ENCODE measurements around the gene SND1.

Gene SND1

DNA sequence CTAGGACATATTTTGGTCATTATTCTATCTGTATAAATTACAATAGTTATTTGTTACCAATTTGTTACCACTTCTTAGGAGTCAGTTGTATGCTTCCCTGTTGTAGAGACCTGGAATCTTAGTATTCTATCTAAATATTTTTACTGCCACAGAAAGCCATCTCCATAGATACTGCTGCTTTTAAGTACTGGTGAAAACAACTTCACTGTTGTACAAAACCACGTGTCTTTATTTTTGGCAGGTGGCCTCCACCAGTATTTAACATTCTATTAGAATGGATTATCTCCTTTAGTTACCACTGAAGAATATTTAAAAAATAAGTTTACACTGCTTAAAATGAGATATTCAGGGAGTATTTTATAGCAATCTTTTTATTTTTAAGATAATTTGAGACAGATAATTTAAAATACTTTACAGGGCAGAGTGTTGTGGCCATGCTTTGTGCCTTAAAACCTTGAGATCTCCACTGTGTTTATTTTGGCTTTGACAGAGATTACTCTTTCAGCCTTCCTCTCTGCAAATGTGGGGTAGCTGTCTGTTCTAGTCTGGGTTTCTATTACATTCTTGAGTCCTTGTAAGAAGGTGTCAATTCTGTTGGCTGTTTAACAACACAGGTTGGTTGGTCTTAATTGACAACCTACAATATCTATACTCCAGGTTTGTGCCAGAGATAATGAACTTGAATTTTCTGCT, 193.7 kb downstream of the SND1 start:
- no peaks in the 10 kb centered on the region for H3K9me3 ChIP-seq (ENCODE audit: severe bottlenecking)
- H3K27ac ChIP-seq (ENCODE audit: poor library complexity, severe bottlenecking): no peak overlapping the region
- H3K4me3 ChIP-seq (ENCODE audit: severe bottlenecking): no peak overlapping the region
- DNase-seq (ENCODE audit: low spot score) (no peak), ATAC-seq (ENCODE audit: low read depth) (no peak)
- H3K4me1 ChIP-seq (ENCODE audit: insufficient read depth, poor library complexity, severe bottlenecking): no peaks in the 10 kb centered on the region
- no peaks in the 10 kb centered on the region for H3K27me3 ChIP-seq (ENCODE audit: insufficient read depth, poor library complexity, severe bottlenecking)
- peaks cover 53% of the 10 kb centered on the region for H3K36me3 ChIP-seq (ENCODE audit: low read depth)
- TF ChIP-seq, protein P1, sequence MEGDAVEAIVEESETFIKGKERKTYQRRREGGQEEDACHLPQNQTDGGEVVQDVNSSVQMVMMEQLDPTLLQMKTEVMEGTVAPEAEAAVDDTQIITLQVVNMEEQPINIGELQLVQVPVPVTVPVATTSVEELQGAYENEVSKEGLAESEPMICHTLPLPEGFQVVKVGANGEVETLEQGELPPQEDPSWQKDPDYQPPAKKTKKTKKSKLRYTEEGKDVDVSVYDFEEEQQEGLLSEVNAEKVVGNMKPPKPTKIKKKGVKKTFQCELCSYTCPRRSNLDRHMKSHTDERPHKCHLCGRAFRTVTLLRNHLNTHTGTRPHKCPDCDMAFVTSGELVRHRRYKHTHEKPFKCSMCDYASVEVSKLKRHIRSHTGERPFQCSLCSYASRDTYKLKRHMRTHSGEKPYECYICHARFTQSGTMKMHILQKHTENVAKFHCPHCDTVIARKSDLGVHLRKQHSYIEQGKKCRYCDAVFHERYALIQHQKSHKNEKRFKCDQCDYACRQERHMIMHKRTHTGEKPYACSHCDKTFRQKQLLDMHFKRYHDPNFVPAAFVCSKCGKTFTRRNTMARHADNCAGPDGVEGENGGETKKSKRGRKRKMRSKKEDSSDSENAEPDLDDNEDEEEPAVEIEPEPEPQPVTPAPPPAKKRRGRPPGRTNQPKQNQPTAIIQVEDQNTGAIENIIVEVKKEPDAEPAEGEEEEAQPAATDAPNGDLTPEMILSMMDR (IDR thresholded peaks at IDR 0.05; ENCODE audit: poor library complexity, severe bottlenecking): no peak

DNA sequence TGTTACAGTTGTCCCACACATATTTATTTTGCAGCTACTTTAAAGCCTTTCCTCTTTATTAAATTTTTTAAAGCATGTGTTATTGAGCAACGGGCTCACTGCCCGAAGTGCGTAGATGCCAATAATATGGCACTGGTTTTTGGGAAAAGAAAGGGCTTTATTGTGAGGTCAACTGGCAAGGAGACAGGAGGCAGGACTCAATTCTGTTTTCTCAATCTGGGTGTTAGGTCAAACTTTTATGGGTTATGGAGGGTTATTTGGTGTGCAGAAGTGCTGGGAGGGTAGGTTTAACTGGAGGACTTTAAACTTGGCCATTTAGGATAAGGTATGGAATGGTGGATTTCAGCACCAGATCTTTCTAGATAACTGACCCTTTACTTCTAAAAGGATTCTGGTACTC, 195.6 kb downstream of the SND1 start:
- DNase-seq (ENCODE audit: low spot score) (no peak), ATAC-seq (ENCODE audit: low read depth) (no peak)
- H3K27ac ChIP-seq (ENCODE audit: poor library complexity, severe bottlenecking): no peak overlapping the region
- no peak overlapping the region for H3K4me3 ChIP-seq (ENCODE audit: severe bottlenecking)
- no peaks in the 10 kb centered on the region for H3K9me3 ChIP-seq (ENCODE audit: severe bottlenecking)
- no peaks in the 10 kb centered on the region for H3K27me3 ChIP-seq (ENCODE audit: insufficient read depth, poor library complexity, severe bottlenecking)
- TF ChIP-seq, protein P1 (IDR thresholded peaks at IDR 0.05; ENCODE audit: poor library complexity, severe bottlenecking): no peak
- peaks cover 45% of the 10 kb centered on the region for H3K36me3 ChIP-seq (ENCODE audit: low read depth)
- H3K4me1 ChIP-seq (ENCODE audit: insufficient read depth, poor library complexity, severe bottlenecking): no peaks in the 10 kb centered on the region

DNA sequence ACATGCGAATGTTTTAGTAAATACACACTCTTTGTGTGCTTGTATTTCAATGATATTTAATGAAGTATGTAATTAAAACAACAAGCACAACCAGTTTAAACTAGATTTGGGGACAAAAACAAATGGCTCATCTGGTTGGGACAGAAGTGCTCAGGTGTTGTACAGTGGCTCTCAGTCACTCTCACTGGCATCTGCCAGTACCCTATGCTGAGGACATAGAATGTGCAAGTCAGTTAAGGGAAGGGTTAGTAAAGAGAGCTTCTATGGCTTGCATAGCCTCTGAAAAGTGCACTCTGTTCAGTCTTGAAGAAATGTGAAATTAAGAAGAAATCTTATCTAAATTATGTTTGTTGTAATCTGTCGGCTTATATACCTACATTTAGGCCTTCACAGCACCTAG, 196.2 kb downstream of the SND1 start:
- Histone ChIP-seq H3K4me3 (ENCODE audit: severe bottlenecking) (no peak overlapping the region), H3K36me3 (ENCODE audit: low read depth) (peaks cover 43% of the 10 kb centered on the region), H3K27ac (ENCODE audit: poor library complexity, severe bottlenecking) (no peak overlapping the region), H3K27me3 (ENCODE audit: insufficient read depth, poor library complexity, severe bottlenecking) (no peaks in the 10 kb centered on the region), H3K4me1 (ENCODE audit: insufficient read depth, poor library complexity, severe bottlenecking) (no peaks in the 10 kb centered on the region), H3K9me3 (ENCODE audit: severe bottlenecking) (no peaks in the 10 kb centered on the region)
- ATAC-seq (ENCODE audit: low read depth): no peak
- TF ChIP-seq, protein P1 (IDR thresholded peaks at IDR 0.05; ENCODE audit: poor library complexity, severe bottlenecking): no peak
- no peak for DNase-seq (ENCODE audit: low spot score)

DNA sequence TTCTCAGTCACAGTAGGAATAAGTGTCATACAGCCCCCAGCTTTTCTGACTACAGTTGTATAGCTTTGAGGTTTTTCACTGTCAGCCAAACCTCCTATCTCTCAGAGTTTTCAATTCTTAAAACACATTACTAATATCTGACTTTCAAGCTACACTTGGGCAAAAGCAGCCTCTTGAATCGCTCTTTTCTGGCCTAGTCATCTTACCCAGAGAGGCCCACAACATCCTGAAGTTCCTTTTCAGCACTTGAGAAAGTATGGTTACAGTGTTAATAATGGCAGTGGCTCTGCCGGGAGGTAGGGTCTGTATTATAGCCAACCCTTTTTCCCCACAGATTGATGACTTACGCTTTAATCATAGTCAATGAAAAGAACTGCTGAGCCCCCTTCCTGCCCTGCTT, 198.2 kb downstream of the SND1 start:
- TF ChIP-seq, protein P1 (IDR thresholded peaks at IDR 0.05; ENCODE audit: poor library complexity, severe bottlenecking): no peak
- Histone ChIP-seq H3K27ac (ENCODE audit: poor library complexity, severe bottlenecking) (no peak overlapping the region), H3K4me3 (ENCODE audit: severe bottlenecking) (no peak overlapping the region), H3K27me3 (ENCODE audit: insufficient read depth, poor library complexity, severe bottlenecking) (no peaks in the 10 kb centered on the region), H3K9me3 (ENCODE audit: severe bottlenecking) (no peaks in the 10 kb centered on the region), H3K36me3 (ENCODE audit: low read depth) (peaks cover 36% of the 10 kb centered on the region), H3K4me1 (ENCODE audit: insufficient read depth, poor library complexity, severe bottlenecking) (no peaks in the 10 kb centered on the region)
- DNase-seq (ENCODE audit: low spot score) (no peak), ATAC-seq (ENCODE audit: low read depth) (no peak)

DNA sequence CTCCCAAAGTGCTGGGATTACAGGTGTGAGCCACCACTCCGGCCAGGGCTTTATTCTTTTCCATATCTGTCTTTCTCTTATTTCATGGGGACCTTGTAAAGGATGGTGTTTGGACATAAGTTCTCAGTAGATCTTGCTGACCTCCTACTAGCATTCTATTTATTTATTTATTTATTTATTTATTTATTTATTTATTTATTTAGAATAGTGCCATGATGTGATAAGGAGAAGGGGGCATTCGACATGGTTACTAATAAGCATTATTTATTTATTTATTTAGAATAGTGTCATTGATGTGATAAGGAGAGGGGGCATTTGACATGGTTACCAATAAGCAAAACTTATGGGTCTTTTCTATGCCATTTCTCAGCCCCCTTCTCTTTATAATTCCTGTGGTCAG, 202.4 kb downstream of the SND1 start:
- no peak for DNase-seq (ENCODE audit: low spot score)
- Histone ChIP-seq H3K27ac (ENCODE audit: poor library complexity, severe bottlenecking) (no peak overlapping the region), H3K36me3 (ENCODE audit: low read depth) (peaks cover 13% of the 10 kb centered on the region), H3K4me3 (ENCODE audit: severe bottlenecking) (no peak overlapping the region), H3K27me3 (ENCODE audit: insufficient read depth, poor library complexity, severe bottlenecking) (no peaks in the 10 kb centered on the region), H3K9me3 (ENCODE audit: severe bottlenecking) (no peaks in the 10 kb centered on the region), H3K4me1 (ENCODE audit: insufficient read depth, poor library complexity, severe bottlenecking) (no peaks in the 10 kb centered on the region)
- no peak for ATAC-seq (ENCODE audit: low read depth)
- TF ChIP-seq, protein P1 (IDR thresholded peaks at IDR 0.05; ENCODE audit: poor library complexity, severe bottlenecking): no peak
